Mucosa of descending colon (tissue), 3 donors: Measurements from ENCODE around the gene COA8. TPM values are rescaled to one million over a fixed set of nuclear protein-coding genes. Genes with fewer than 3 reads are reported as not detected.

Experiments used
- ATAC-seq: fragments of 200-7000 bp; cut with Tn5 transposase; one replicate; pipeline ENCODE4 v1.9.1; 2020; ENCODE audit warnings: mild to moderate bottlenecking, moderate library complexity
- DNase-seq, 3 donors: peaks; one replicate each; pipeline ENCODE4 v3.0.0-alpha.2; 2020
- H3K36me3 ChIP-seq: fragments of 200-600 bp; one replicate; pipeline ENCODE4 v1.8.0; 2021; ENCODE audit warnings: low read depth, mild to moderate bottlenecking
- H3K4me1 ChIP-seq: fragments of 200-600 bp; one replicate; pipeline ENCODE4 v1.8.0; 2021; ENCODE audit warnings: low read depth, mild to moderate bottlenecking
- H3K4me3 ChIP-seq: fragments of 200-600 bp; one replicate; pipeline ENCODE4 v1.8.0; 2021; ENCODE audit warnings: mild to moderate bottlenecking
- H3K9me3 ChIP-seq: fragments of 200-600 bp; one replicate; pipeline ENCODE4 v1.8.0; 2021; ENCODE audit warnings: mild to moderate bottlenecking
- CTCF ChIP-seq: fragments of 200-600 bp; IDR thresholded peaks from one replicate; pipeline ENCODE4 v1.8.0; 2022; ENCODE audit warnings: antibody characterized with exemption, mild to moderate bottlenecking
- intact Hi-C, 2 donors: fragments of 100-400 bp; cut with DNase I in 1 of 2; cut with micrococcal nuclease in 1 of 2; formaldehyde crosslinking; loops; one replicate each; pipeline versions ENCODE4 v1.11.0 to v1.11.1; 2022; cut with DNase I, micrococcal nuclease
- total RNA-seq, 3 donors: library from RNA; stranded (reverse); fragmentation: NEBNext Ultra II Directional in 2 of 3; extraction: Animal tissue kit (Norgen Biotek cat#: 25700) in 2 of 3; gene quantifications; one replicate each; pipeline versions ENCODE4 v1.2.1 to v1.2.4, GENCODE V29; 2021 to 2023
- donor health status: DM: no; HTN: no; CAD: no; lungs with moderate emphysema.
- donor health status: DM: no; HTN: no; CAD: no.
- donor health status: DM: no; HTN: yes; CAD: no.

Gene COA8
- total RNA-seq, 3 donors from 2014 or later: 29.3 to 47.3 (median 36.5) TPM

- no peaks in the 10 kb centered on the region for H3K36me3 ChIP-seq
- TF ChIP-seq CTCF: no peak
- peak; percentile 5 for ATAC-seq
- no peak overlapping the region for H3K4me3 ChIP-seq
- no peaks in the 10 kb centered on the region for H3K9me3 ChIP-seq
- peaks cover 11% of the 10 kb centered on the region for H3K4me1 ChIP-seq
- peak in 2 of 3 donors; percentile 28 to 48 for DNase-seq
- intact Hi-C loops: loop anchor here (5.0 to 10.0 kb wide), 2 partner anchors 45 to 47 kb away; no protein-coding TSS in a partner anchor
These were observed 13.1 kb upstream of the COA8 start for GRCh38 chr14:103549361-103550311.

- no peak for TF ChIP-seq CTCF
- H3K36me3 ChIP-seq: no peaks in the 10 kb centered on the region
- H3K4me1 ChIP-seq: peaks cover 11% of the 10 kb centered on the region
- ATAC-seq: peak; percentile 41
- no peaks in the 10 kb centered on the region for H3K9me3 ChIP-seq
- DNase-seq: peak in 1 of 3 donors; percentile 36
- no peak overlapping the region for H3K4me3 ChIP-seq
- intact Hi-C loops: loop anchor here in 1 of 2 donors (10.0 kb wide), 1 partner anchor 46 kb away; no protein-coding TSS in a partner anchor
These were observed 12.1 kb upstream of the COA8 start for GRCh38 chr14:103550451-103551337.

GRCh38 chr14:103551338-103551762 is 11.4 kb upstream of the COA8 start:
- H3K4me1 ChIP-seq: peaks cover 11% of the 10 kb centered on the region
- ATAC-seq (no peak), DNase-seq (peak in 2 of 3 donors; percentile 28 to 60)
- H3K36me3 ChIP-seq: no peaks in the 10 kb centered on the region
- no peak for TF ChIP-seq CTCF
- no peak overlapping the region for H3K4me3 ChIP-seq
- H3K9me3 ChIP-seq: no peaks in the 10 kb centered on the region
- intact Hi-C loops: loop anchor here in 1 of 2 donors (10.0 kb wide), 1 partner anchor 47 kb away; no protein-coding TSS in a partner anchor

GRCh38 chr14:103552011-103552845 is 10.5 kb upstream of the COA8 start:
- ATAC-seq (peak; percentile 20), DNase-seq (peak in 1 of 3 donors; percentile 27)
- TF ChIP-seq CTCF: no peak
- intact Hi-C loops: loop anchor here in 1 of 2 donors (10.0 kb wide), 1 partner anchor 47 kb away; no protein-coding TSS in a partner anchor
- Histone ChIP-seq H3K9me3 (no peaks in the 10 kb centered on the region), H3K36me3 (no peaks in the 10 kb centered on the region), H3K4me1 (peaks cover 9% of the 10 kb centered on the region), H3K4me3 (no peak overlapping the region)

GRCh38 chr14:103552846-103553210 is 9.9 kb upstream of the COA8 start:
- Histone ChIP-seq H3K4me3 (no peak overlapping the region), H3K9me3 (no peaks in the 10 kb centered on the region), H3K4me1 (peaks cover 9% of the 10 kb centered on the region), H3K36me3 (no peaks in the 10 kb centered on the region)
- TF ChIP-seq CTCF: no peak
- intact Hi-C loops: loop anchor here in 1 of 2 donors (10.0 kb wide), 1 partner anchor 48 kb away; no protein-coding TSS in a partner anchor
- DNase-seq (no peak), ATAC-seq (no peak)
